ENCODE data around the gene CRACR2A. TPM values are rescaled to one million over a fixed set of nuclear protein-coding genes. Genes with fewer than 3 reads are reported as not detected.

The CRACR2A gene
- total RNA-seq, 6 experiments from 2014 or later = 0.43 to 1.5 (median 0.91) TPM

DNA sequence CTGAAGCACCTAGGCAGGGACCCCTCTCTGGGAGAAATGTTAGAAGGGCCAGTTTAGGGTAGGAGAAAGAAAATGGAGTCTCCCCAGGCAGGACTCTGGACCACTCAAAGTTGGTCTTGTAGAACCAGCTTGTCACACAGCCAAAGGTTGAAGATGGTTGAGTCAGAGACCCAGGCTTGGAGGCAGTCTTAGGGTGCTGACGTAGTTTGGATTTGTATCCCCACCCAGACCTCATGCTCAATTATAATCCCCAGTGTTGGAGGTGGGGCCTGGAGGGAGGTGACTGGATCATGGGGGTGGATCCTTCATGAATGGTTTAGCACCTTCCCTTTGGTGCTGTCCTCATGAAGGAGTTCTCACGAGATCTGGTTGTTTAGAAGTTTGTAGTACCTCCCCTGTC lies 121.2 kb downstream of the CRACR2A start:
- Histone ChIP-seq H3K27me3 (no peaks in the 10 kb centered on the region), H3K4me3 (no peak overlapping the region), H3K9me3 (no peaks in the 10 kb centered on the region), H3K36me3 (no peaks in the 10 kb centered on the region), H3K27ac (no peak overlapping the region), H3K4me1 (no peaks in the 10 kb centered on the region)
- ATAC-seq (no peak), DNase-seq (no peak)
- 80% methylated on average over 1 of the region's 2 CpGs for WGBS (ENCODE audit: insufficient coverage, low coverage, low lambda C conversion rate, missing lambda C conversion rate)
- TF ChIP-seq CTCF (IDR thresholded peaks at IDR 0.05) (no peak), POLR2A (IDR thresholded peaks at IDR 0.05) (no peak)
- intact Hi-C loops (cut with DNase I) = no loop called here

DNA sequence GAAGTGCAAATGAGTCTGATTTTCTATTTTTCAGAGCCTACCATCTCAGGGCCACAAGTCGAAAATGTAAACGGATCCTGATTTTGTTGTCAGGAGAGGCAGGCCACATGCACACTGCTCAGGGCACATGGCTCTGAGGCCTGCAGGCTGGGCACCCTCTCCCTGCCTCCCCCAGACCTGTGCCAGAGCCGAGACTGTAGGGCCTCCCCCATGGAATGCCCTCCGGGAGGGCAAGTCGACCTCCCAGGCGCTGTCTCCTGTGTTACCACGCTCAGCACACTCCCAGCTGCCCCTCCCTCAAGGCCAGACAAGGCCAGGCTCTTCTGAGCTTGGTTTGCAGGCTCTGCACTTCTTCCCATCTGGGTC lies 121.7 kb downstream of the CRACR2A start:
- Histone ChIP-seq H3K36me3 (no peaks in the 10 kb centered on the region), H3K4me1 (no peaks in the 10 kb centered on the region), H3K9me3 (no peaks in the 10 kb centered on the region), H3K27ac (no peak overlapping the region), H3K27me3 (no peaks in the 10 kb centered on the region), H3K4me3 (no peak overlapping the region)
- 92% methylated on average over 6 of the region's 7 CpGs for WGBS (ENCODE audit: insufficient coverage, low coverage, low lambda C conversion rate, missing lambda C conversion rate)
- TF ChIP-seq POLR2A (IDR thresholded peaks at IDR 0.05) (no peak), CTCF (IDR thresholded peaks at IDR 0.05) (no peak)
- ATAC-seq = no peak
- intact Hi-C loops (cut with DNase I) = no loop called here
- no peak for DNase-seq

DNA sequence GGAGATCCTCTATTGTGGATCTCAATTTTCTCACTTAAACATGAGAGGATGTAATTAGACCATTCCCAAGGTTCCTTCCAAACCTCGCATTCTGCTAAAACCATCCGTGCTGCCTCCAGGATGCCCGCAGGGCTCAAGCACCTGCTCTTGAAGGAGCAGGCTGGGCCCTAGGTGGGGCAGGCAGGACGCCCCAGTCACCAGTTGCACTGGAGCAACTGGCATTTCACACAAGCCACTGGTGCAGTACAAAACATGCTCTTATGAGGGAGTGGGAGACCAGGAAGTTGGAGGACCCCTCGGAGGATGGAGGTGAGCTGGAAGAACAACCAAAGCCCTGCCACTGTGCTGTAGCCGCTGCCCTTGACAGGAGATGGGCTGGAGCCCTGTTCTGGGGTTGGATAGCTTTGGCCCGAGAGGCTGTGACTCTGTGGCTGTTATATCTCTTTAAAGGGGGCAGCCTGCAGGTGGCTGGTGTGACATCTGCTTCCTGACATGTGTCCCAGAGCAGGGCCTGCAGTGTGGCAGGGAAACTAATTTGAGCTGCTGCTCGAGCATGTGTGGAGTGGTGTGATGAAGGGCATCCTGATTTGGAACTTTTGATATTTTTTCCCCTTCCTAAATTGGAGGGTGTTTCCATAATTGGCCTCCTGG lies 122.2 kb downstream of the CRACR2A start:
- no peak for ATAC-seq
- DNase-seq = no peak
- H3K27ac ChIP-seq = no peak overlapping the region
- H3K4me1 ChIP-seq = no peaks in the 10 kb centered on the region
- H3K9me3 ChIP-seq = no peaks in the 10 kb centered on the region
- TF ChIP-seq CTCF (IDR thresholded peaks at IDR 0.05) (no peak), POLR2A (IDR thresholded peaks at IDR 0.05) (no peak)
- intact Hi-C loops (cut with DNase I) = no loop called here
- H3K27me3 ChIP-seq = no peaks in the 10 kb centered on the region
- 53% methylated on average over 3 of the region's 8 CpGs for WGBS (ENCODE audit: insufficient coverage, low coverage, low lambda C conversion rate, missing lambda C conversion rate)
- H3K4me3 ChIP-seq = no peak overlapping the region
- no peaks in the 10 kb centered on the region for H3K36me3 ChIP-seq

- intact Hi-C loops (cut with DNase I) = no loop called here
- ATAC-seq = no peak
- 77% methylated on average over 6 of the region's 8 CpGs for WGBS (ENCODE audit: insufficient coverage, low coverage, low lambda C conversion rate, missing lambda C conversion rate)
These were observed 122.8 kb downstream of the CRACR2A start for GRCh38 chr12:3630111-3630510.

More at GRCh38 chr12:3630111-3630510, 122.8 kb downstream of the CRACR2A start:
- no peak overlapping the region for H3K27ac ChIP-seq
- H3K27me3 ChIP-seq = no peaks in the 10 kb centered on the region
- H3K9me3 ChIP-seq = no peaks in the 10 kb centered on the region
- no peaks in the 10 kb centered on the region for H3K4me1 ChIP-seq
- H3K4me3 ChIP-seq = no peak overlapping the region
- DNase-seq = no peak
- TF ChIP-seq POLR2A (IDR thresholded peaks at IDR 0.05) (no peak), CTCF (IDR thresholded peaks at IDR 0.05) (no peak)
- no peaks in the 10 kb centered on the region for H3K36me3 ChIP-seq

Measured in right lobe of liver (tissue), 6 donors.